GM12878 (cell line): ENCODE measurements around the gene ATRNL1. TPM values are rescaled to one million over a fixed set of nuclear protein-coding genes. Genes with fewer than 3 reads are reported as not detected.

Experiments used
- ATAC-seq: fragments of 200-7000 bp; cut with Tn5 transposase; 3 replicates; pipeline ENCODE4 v1.9.1; 2020; ENCODE audit warnings: mild to moderate bottlenecking, moderate library complexity
- BruUV-seq: library from RNA; stranded (reverse); fragments of 400-500 nt; replicated peaks from 2 replicates; lab custom pipeline; 2021; lab: Mats Ljungman, UMichigan
- CTCF ChIA-PET: fragments of 300-600 bp; sonication (Branson Sonifier 250); formaldehyde crosslinking; extraction: SDS; loops from one replicate; lab custom pipeline; 2021; ENCODE audit warnings: inconsistent platforms; lab: Yijun Ruan, JAX
- POLR2A ChIA-PET: fragments of 350-600 bp; formaldehyde crosslinking; extraction: SDS; loops from one replicate; lab custom pipeline; 2021; ENCODE audit warnings: inconsistent platforms; lab: Charles Lee
- RAD21 ChIA-PET: fragments of 300-600 bp; sonication (Branson Sonifier 250); formaldehyde crosslinking; loops from one replicate; lab custom pipeline; 2023; ENCODE audit warnings: antibody characterized with exemption; ENCODE audit not compliant: unreplicated experiment; lab: Charles Lee
- SMC1A ChIA-PET: fragments of 300-600 bp; sonication (Branson Sonifier 250); formaldehyde crosslinking; loops from one replicate; lab custom pipeline; 2023; ENCODE audit not compliant: unreplicated experiment, uncharacterized antibody; lab: Charles Lee
- DNase-seq: peaks from one replicate; pipeline ENCODE4 v3.0.0-alpha.2; 2011; ENCODE audit warnings: low read depth, low spot score
- FAIRE-seq: peaks from 3 replicates; lab custom pipeline; 2011; peaks lifted over from hg19 to GRCh38; lab: Jason Lieb, UNC
- H2AFZ ChIP-seq: 2 replicates; pipeline ENCODE4 v1.6.0; 2011; ENCODE audit warnings: low read depth, low read length, control low read depth; ENCODE audit not compliant: control insufficient read depth
- H3K27ac ChIP-seq: 2 replicates; pipeline ENCODE4 v1.5.1; 2011; ENCODE audit warnings: control low read depth; ENCODE audit not compliant: control insufficient read depth, insufficient read depth
- H3K27me3 ChIP-seq, 2 experiments: replicated peaks in 1 of 2; 2 replicates each; pipeline versions ENCODE4 v1.6.0 to v1.6.1; 2011; ENCODE audit warnings: low read length in 1 of 2; ENCODE audit not compliant: control insufficient read depth in 2 of 2, insufficient read depth in 2 of 2
- H3K36me3 ChIP-seq, 2 experiments: 2 replicates each; pipeline ENCODE4 v1.5.1; 2011; ENCODE audit warnings: low read length in 1 of 2; ENCODE audit not compliant: control insufficient read depth in 2 of 2, insufficient read depth in 2 of 2
- H3K4me1 ChIP-seq: 2 replicates; pipeline ENCODE4 v1.6.1; 2011; ENCODE audit warnings: mild to moderate bottlenecking, low read length, moderate library complexity, mixed read lengths; ENCODE audit not compliant: control insufficient read depth, insufficient read depth
- H3K4me2 ChIP-seq: 2 replicates; pipeline ENCODE4 v1.6.0; 2011; ENCODE audit warnings: control low read depth; ENCODE audit not compliant: control insufficient read depth, insufficient read depth
- H3K4me3 ChIP-seq: fragments of 200-600 bp; sonication (generic); 2 replicates; pipeline ENCODE4 v1.5.1; 2016
- H3K79me2 ChIP-seq: 2 replicates; pipeline ENCODE4 v1.6.0; 2011; ENCODE audit warnings: low read length; ENCODE audit not compliant: control insufficient read depth, insufficient read depth
- H3K9ac ChIP-seq: 2 replicates; pipeline ENCODE4 v1.8.0; 2011; ENCODE audit warnings: low read length, control low read depth, mixed read lengths; ENCODE audit not compliant: control insufficient read depth, insufficient read depth
- H3K9me3 ChIP-seq: replicated peaks from 3 replicates; pipeline ENCODE4 v1.5.1; 2011; ENCODE audit warnings: mild to moderate bottlenecking, low read length; ENCODE audit not compliant: control insufficient read depth, insufficient read depth
- H4K20me1 ChIP-seq: 2 replicates; pipeline ENCODE4 v1.6.0; 2011; ENCODE audit not compliant: control insufficient read depth, insufficient read depth
- CBX3 ChIP-seq: fragments of 200-600 bp; sonication (generic); IDR thresholded peaks from 2 replicates; pipeline ENCODE4 v1.6.1; 2016; ENCODE audit warnings: low read depth, borderline replicate concordance
- CHD4 ChIP-seq: fragments of 200-600 bp; sonication (generic); IDR thresholded peaks from 2 replicates; pipeline ENCODE4 v1.6.1; 2016; ENCODE audit warnings: mild to moderate bottlenecking
- CREB1 ChIP-seq: IDR thresholded peaks from 2 replicates; pipeline ENCODE4 v1.6.1; 2012; ENCODE audit warnings: low read depth, mild to moderate bottlenecking, inconsistent platforms
- EGR1 ChIP-seq, 2 experiments: IDR thresholded peaks; 1 replicate in 1 of 2; 2 replicates in 1 of 2; pipeline ENCODE4 v1.6.1; 2011 to 2012; ENCODE audit warnings: low read depth in 2 of 2, low read length in 2 of 2, borderline replicate concordance in 1 of 2, mild to moderate bottlenecking in 1 of 2, moderate library complexity in 1 of 2
- ETV6 ChIP-seq, 2 experiments: fragments of 450-650 bp in 1 of 2; IDR thresholded peaks in 1 of 2; conservative IDR thresholded peaks in 1 of 2; 2 replicates each; pipeline ENCODE4 v1.6.1; 2014; ENCODE audit warnings: antibody characterized with exemption in 1 of 2, borderline replicate concordance in 1 of 2, low read depth in 1 of 2, mild to moderate bottlenecking in 1 of 2, moderate library complexity in 1 of 2
- FOXM1 ChIP-seq: IDR thresholded peaks from 2 replicates; pipeline ENCODE4 v1.6.1; 2012; ENCODE audit warnings: low read depth, mild to moderate bottlenecking, inconsistent platforms, low read length, moderate library complexity
- HDAC2 ChIP-seq: fragments of 200-600 bp; sonication (generic); IDR thresholded peaks from 2 replicates; pipeline ENCODE4 v1.6.1; 2017
- KDM1A ChIP-seq: fragments of 200-600 bp; sonication (generic); IDR thresholded peaks from 2 replicates; pipeline ENCODE4 v1.6.1; 2016; ENCODE audit warnings: borderline replicate concordance
- MTA3 ChIP-seq: IDR thresholded peaks from 2 replicates; pipeline ENCODE4 v1.6.1; 2012; ENCODE audit warnings: low read length, inconsistent platforms, borderline replicate concordance
- NFXL1 ChIP-seq: fragments of 450-650 bp; IDR thresholded peaks from 2 replicates; pipeline ENCODE4 v1.6.1; 2017; ENCODE audit warnings: antibody characterized with exemption, mild to moderate bottlenecking, borderline replicate concordance
- PAX5 ChIP-seq: IDR thresholded peaks from 2 replicates; pipeline ENCODE4 v1.6.1; 2011; ENCODE audit warnings: low read depth, low read length, borderline replicate concordance
- RBBP5 ChIP-seq: fragments of 200-600 bp; sonication (generic); conservative IDR thresholded peaks from 2 replicates; pipeline ENCODE4 v1.6.1; 2016
- SIX5 ChIP-seq: IDR thresholded peaks from 2 replicates; pipeline ENCODE4 v1.6.1; 2011; ENCODE audit warnings: mild to moderate bottlenecking, low read depth, low read length, moderate library complexity; ENCODE audit not compliant: severe bottlenecking
- SPI1 ChIP-seq: IDR thresholded peaks from 2 replicates; pipeline ENCODE4 v1.6.1; 2011; ENCODE audit warnings: low read depth, mild to moderate bottlenecking, low read length, moderate library complexity, borderline replicate concordance; ENCODE audit not compliant: insufficient read depth
- SREBF1 ChIP-seq: IDR thresholded peaks from 2 replicates; pipeline ENCODE4 v1.6.1; 2012; ENCODE audit warnings: mild to moderate bottlenecking, low read length
- STAT3 ChIP-seq: IDR thresholded peaks from 2 replicates; pipeline ENCODE4 v1.6.1; 2011; ENCODE audit warnings: low read depth, low read length, improper control_type of control experiment
- TARDBP ChIP-seq: IDR thresholded peaks from 2 replicates; pipeline ENCODE4 v1.6.1; 2016; ENCODE audit warnings: borderline replicate concordance
- TCF7 ChIP-seq: IDR thresholded peaks from 2 replicates; pipeline ENCODE4 v1.6.1; 2014; ENCODE audit warnings: antibody characterized with exemption, borderline replicate concordance
- YBX1 ChIP-seq: fragments of 450-650 bp; IDR thresholded peaks from 2 replicates; pipeline ENCODE4 v1.6.1; 2016; ENCODE audit warnings: antibody characterized with exemption
- YY1 ChIP-seq: IDR thresholded peaks from 2 replicates; pipeline ENCODE4 v1.6.1; 2011; ENCODE audit warnings: low read depth, mild to moderate bottlenecking, low read length
- ZNF217 ChIP-seq: fragments of 450-650 bp; IDR thresholded peaks from 2 replicates; pipeline ENCODE4 v1.6.1; 2017; ENCODE audit warnings: antibody characterized with exemption, mild to moderate bottlenecking
- ZSCAN29 ChIP-seq: fragments of 450-650 bp; IDR thresholded peaks from 2 replicates; pipeline ENCODE4 v1.6.1; 2017; ENCODE audit warnings: mild to moderate bottlenecking, moderate library complexity
- WGBS: methylation state at CpG from one replicate; pipeline ENCODE4 v1.1.6; 2016; ENCODE audit warnings: low lambda C conversion rate; ENCODE audit not compliant: insufficient replicate concordance, insufficient coverage; ENCODE audit errors: missing lambda C conversion rate; 5-methylcytosine and 5-hydroxymethylcytosine counted together
- in situ Hi-C: fragments of 300-500 bp; cut with MboI; formaldehyde crosslinking; loops from 9 replicates; pipeline ENCODE4 v1.14.3; 2018; ENCODE audit warnings: mixed read lengths
- intact Hi-C: fragments of 100-400 bp; cut with micrococcal nuclease; formaldehyde crosslinking; loops from one replicate; pipeline ENCODE4 v1.14.2; 2022; ENCODE audit not compliant: unreplicated experiment
- polyA plus RNA-seq, 11 experiments: library from polyadenylated mRNA; depleted of rRNA in 4 of 11; unstranded in 6 of 11; stranded (reverse) in 5 of 11; fragments of >200 nt; fragmentation: Nextera tagmentation in 4 of 11; fragmentation: Illumina TruSeq in 1 of 11; extraction: Ambion mirVana in 4 of 11; extraction: Trizol in 1 of 11; gene quantifications; 1 replicate in 1 of 11; 2 replicates in 10 of 11; pipeline versions ENCODE4 v1.2.1 to v1.2.3, GENCODE V29; 2011 to 2016; ENCODE audit warnings: inconsistent platforms in 2 of 11, missing spikeins in 2 of 11, low read depth in 1 of 11
- total RNA-seq, 4 experiments: library from RNA; depleted of rRNA in 3 of 4; stranded (reverse); fragments of >200 nt in 3 of 4; fragmentation: Illumina TruSeq in 1 of 4; extraction: Trizol in 1 of 4; gene quantifications; 2 replicates each; pipeline versions ENCODE4 v1.2.1 to v1.2.3, GENCODE V29; 2013 to 2021

ATRNL1 gene
- total and polyA plus RNA-seq, 10 of the 15 experiments (the other 5 are each of a cell fraction or from before 2014, with no cell fraction given): 0.03 to 1.4 (median 0.34) TPM

DNA sequence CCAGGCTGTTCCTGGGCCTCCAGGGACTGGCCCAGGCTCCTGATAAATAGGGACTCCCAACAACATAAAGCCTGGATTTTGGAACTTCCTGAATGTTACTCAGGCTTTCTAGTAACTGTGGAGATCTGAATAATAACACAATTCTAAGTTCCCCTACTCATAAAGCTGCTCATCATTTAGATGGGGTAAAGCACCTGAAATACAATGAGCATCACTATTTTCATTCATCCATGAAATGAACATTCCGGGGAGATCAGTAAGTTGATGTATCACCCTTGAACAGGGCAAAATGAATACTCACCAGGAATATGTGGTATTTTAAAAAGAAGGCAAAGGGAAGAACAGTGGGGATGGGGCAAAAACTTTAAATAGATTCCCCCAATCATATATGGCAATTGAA, 48.3 kb upstream of the ATRNL1 start:
- CTCF ChIA-PET: no interaction called here
- in situ Hi-C loops: no loop called here
- no peak overlapping the region for H3K4me2 ChIP-seq
- no peaks in the 10 kb centered on the region for H4K20me1 ChIP-seq
- BruUV-seq: no TSS peak
- no peak overlapping the region for H3K27ac ChIP-seq
- RAD21 ChIA-PET: no interaction called here
- no peak overlapping the region for H3K4me3 ChIP-seq
- TF ChIP-seq EGR1 (IDR thresholded peaks at IDR 0.05; ENCODE audit: borderline replicate concordance in 1 of 2, low read depth in 2 of 2, low read length in 2 of 2) (no peak), SREBF1 (no peak), RBBP5 (no peak), MTA3 (no peak), CHD4 (no peak), YBX1 (no peak), SIX5 (no peak), CBX3 (no peak), TARDBP (no peak)
- DNase-seq: no peak
- WGBS: 0% methylated on average over 1 of the region's 1 CpG
- no peaks in the 10 kb centered on the region for H3K36me3 ChIP-seq
- H3K9me3 ChIP-seq: no peaks in the 10 kb centered on the region
- H3K9ac ChIP-seq: no peak overlapping the region
- no peak for FAIRE-seq
- H3K79me2 ChIP-seq: no peaks in the 10 kb centered on the region
- no peaks in the 10 kb centered on the region for H3K4me1 ChIP-seq
- intact Hi-C loops: no loop called here
- ATAC-seq: no peak
- no peaks in the 10 kb centered on the region; a peak in 2 of 4 replicates for H3K27me3 ChIP-seq
- POLR2A ChIA-PET: no interaction called here
- SMC1A ChIA-PET: interaction anchor here (1.0 kb wide), 1 partner anchor 43 kb away, joined by 3 read pairs; no protein-coding TSS in a partner anchor
- H2AFZ ChIP-seq: no peak overlapping the region

DNA sequence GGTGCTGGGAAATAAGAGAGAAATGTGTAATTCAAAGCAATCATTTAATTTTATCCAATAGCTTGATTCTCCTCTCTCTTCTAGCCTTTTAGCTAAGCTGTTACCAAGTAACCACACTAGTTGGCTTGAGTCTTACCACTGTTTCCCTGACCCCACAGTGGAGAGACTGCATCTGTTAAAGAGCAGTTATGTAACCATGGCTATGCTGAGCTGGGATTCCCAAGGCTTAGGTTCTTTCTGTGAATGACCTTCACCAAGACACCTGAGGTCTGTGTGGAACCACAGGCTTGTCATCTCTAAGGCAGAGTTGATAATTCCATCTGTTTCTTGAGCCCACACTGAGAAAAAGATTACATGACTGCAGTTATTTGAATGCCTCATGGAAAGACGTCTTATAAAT, 47.7 kb upstream of the ATRNL1 start:
- 0% methylated on average over 1 of the region's 1 CpG for WGBS
- RAD21 ChIA-PET: no interaction called here
- SMC1A ChIA-PET: interaction anchor here (1.0 kb wide), 1 partner anchor 44 kb away, joined by 3 read pairs; no protein-coding TSS in a partner anchor
- FAIRE-seq (no peak), DNase-seq (no peak), ATAC-seq (no peak)
- Histone ChIP-seq H3K36me3 (no peaks in the 10 kb centered on the region), H3K4me3 (no peak overlapping the region), H4K20me1 (no peaks in the 10 kb centered on the region), H3K79me2 (no peaks in the 10 kb centered on the region), H3K27me3 (no peaks in the 10 kb centered on the region; a peak in 2 of 4 replicates), H3K9ac (no peak overlapping the region), H3K4me2 (no peak overlapping the region), H3K4me1 (no peaks in the 10 kb centered on the region), H2AFZ (no peak overlapping the region), H3K27ac (no peak overlapping the region), H3K9me3 (no peaks in the 10 kb centered on the region)
- no peak for TF ChIP-seq SIX5
- TF ChIP-seq CREB1: no peak
- no peak for TF ChIP-seq RBBP5
- no peak for TF ChIP-seq STAT3
- TF ChIP-seq FOXM1: no peak
- TF ChIP-seq PAX5: no peak
- TF ChIP-seq NFXL1: no peak
- no peak for TF ChIP-seq ZSCAN29
- no peak for TF ChIP-seq ETV6 (conservative IDR thresholded peaks at IDR 0.05 in 1 of 2, IDR thresholded peaks at IDR 0.05 in 1 of 2; ENCODE audit: borderline replicate concordance in 1 of 2, low read depth in 1 of 2)
- no peak for TF ChIP-seq ZNF217
- no peak for TF ChIP-seq HDAC2
- no peak for TF ChIP-seq SPI1
- TF ChIP-seq TCF7: no peak
- no peak for TF ChIP-seq YY1
- no peak for TF ChIP-seq KDM1A
- CTCF ChIA-PET: no interaction called here
- POLR2A ChIA-PET: no interaction called here
- no TSS peak for BruUV-seq
- intact Hi-C loops (no loop called here), in situ Hi-C loops (no loop called here)
